Measurements from ENCODE around the gene SKI.

The SKI gene

GRCh38 chr1:2356911-2357845 is 129.1 kb downstream of the SKI start:
- Histone ChIP-seq H3K27ac (no peak overlapping the region), H3K36me3 (no peaks in the 10 kb centered on the region), H3K4me3 (ENCODE audit: low read depth in 1 of 2, low read length in 1 of 2) (no peak overlapping the region), H3K4me1 (ENCODE audit: control insufficient read depth in 1 of 2, insufficient read depth in 1 of 2, low read depth in 1 of 2, low read length in 1 of 2) (no peaks in the 10 kb centered on the region), H3K27me3 (no peaks in the 10 kb centered on the region), H3K9me3 (no peaks in the 10 kb centered on the region)
- no peak for TF ChIP-seq CTCF (IDR thresholded peaks at IDR 0.05)

- Histone ChIP-seq H3K27ac (no peak overlapping the region), H3K4me3 (ENCODE audit: low read depth in 1 of 2, low read length in 1 of 2) (no peak overlapping the region), H3K9me3 (no peaks in the 10 kb centered on the region), H3K27me3 (no peaks in the 10 kb centered on the region), H3K36me3 (no peaks in the 10 kb centered on the region), H3K4me1 (ENCODE audit: control insufficient read depth in 1 of 2, insufficient read depth in 1 of 2, low read depth in 1 of 2, low read length in 1 of 2) (no peaks in the 10 kb centered on the region)
- TF ChIP-seq CTCF (IDR thresholded peaks at IDR 0.05): no peak
Measured at GRCh38 chr1:2358072-2358471, 130.0 kb downstream of the SKI start.

GRCh38 chr1:2358651-2359640 is 130.8 kb downstream of the SKI start:
- H3K4me3 ChIP-seq (ENCODE audit: low read depth in 1 of 2, low read length in 1 of 2): no peak overlapping the region
- no peaks in the 10 kb centered on the region for H3K27me3 ChIP-seq
- no peaks in the 10 kb centered on the region for H3K9me3 ChIP-seq
- H3K36me3 ChIP-seq: no peaks in the 10 kb centered on the region
- no peak for TF ChIP-seq CTCF (IDR thresholded peaks at IDR 0.05)
- no peaks in the 10 kb centered on the region for H3K4me1 ChIP-seq (ENCODE audit: control insufficient read depth in 1 of 2, insufficient read depth in 1 of 2, low read depth in 1 of 2, low read length in 1 of 2)
- H3K27ac ChIP-seq: no peak overlapping the region

All from neutrophil (primary cell).